TTC549 (cell line): ENCODE data around the gene FEV.
"Not testable (repeated sequence)": the region's sequence is repeated elsewhere in the genome, so short reads cannot be mapped to it uniquely, and the experiment has no call there.

Experiments
- FAIRE-seq: peaks from 2 replicates; lab custom pipeline; 2012; peaks lifted over from hg19 to GRCh38; lab: Jason Lieb, UNC

Gene FEV

GRCh38 chr2:218964041-218964771 is 20.8 kb downstream of the FEV start:
- no peak for FAIRE-seq

GRCh38 chr2:218963601-218964000 is 21.4 kb downstream of the FEV start:
- FAIRE-seq: no peak

- no peak for FAIRE-seq
Observed at GRCh38 chr2:218962859-218963492, 22.0 kb downstream of the FEV start.

GRCh38 chr2:218961651-218962570 is 23.1 kb downstream of the FEV start:
- no peak for FAIRE-seq

- no peak for FAIRE-seq
Observed at GRCh38 chr2:218961229-218961628, 23.8 kb downstream of the FEV start.

- no peak for FAIRE-seq
Observed at GRCh38 chr2:218960309-218961165, 24.4 kb downstream of the FEV start.

GRCh38 chr2:218959761-218960308 is 25.1 kb downstream of the FEV start:
- FAIRE-seq: no peak

- no peak for FAIRE-seq
Observed at GRCh38 chr2:218959141-218959731, 25.7 kb downstream of the FEV start, which contains the start of gene CDK5R2. CDK5R2 (plus strand) TSS chr2:218959666; CDS start chr2:218959821, 155 bp downstream.

- no peak for FAIRE-seq
Observed at GRCh38 chr2:218958276-218958675, 26.7 kb downstream of the FEV start.

GRCh38 chr2:218957671-218958070 is 27.3 kb downstream of the FEV start:
- no peak for FAIRE-seq

- FAIRE-seq: no peak
Observed at GRCh38 chr2:218956039-218956438, 28.9 kb downstream of the FEV start.

GRCh38 chr2:218954541-218955300 is 30.3 kb downstream of the FEV start:
- no peak for FAIRE-seq

- FAIRE-seq: no peak
Observed at GRCh38 chr2:218953366-218953954, 31.5 kb downstream of the FEV start.

- no peak for FAIRE-seq
Observed at GRCh38 chr2:218952160-218952559, 32.8 kb downstream of the FEV start.

- no peak for FAIRE-seq
Observed at GRCh38 chr2:218946621-218947020, 38.4 kb downstream of the FEV start.

- no peak for FAIRE-seq
Observed at GRCh38 chr2:218944759-218945404, 40.1 kb downstream of the FEV start.

GRCh38 chr2:218931751-218932150 is 53.2 kb downstream of the FEV start:
- FAIRE-seq: not testable (repeated sequence)
